Measurements from ENCODE around the gene RREB1. TPM values are rescaled to one million over a fixed set of nuclear protein-coding genes. Genes with fewer than 3 reads are reported as not detected.
A peak's percentile ranks its signal among the peaks of the same experiment; 100 is the strongest.

The RREB1 gene
- total RNA-seq, 2 donors from 2014 or later = 58.4 to 71.0 TPM

GRCh38 chr6:7214468-7214867, 106.7 kb downstream of the RREB1 start:
- Histone ChIP-seq H3K4me3 (no peak overlapping the region), H3K4me1 (replicated peaks) (peaks cover 1% of the 10 kb centered on the region), H3K9me3 (no peaks in the 10 kb centered on the region), H3K36me3 (peaks cover 0 to 11% of the 10 kb centered on the region in 2 donors), H3K27ac (no peak overlapping the region), H3K27me3 (replicated peaks; ENCODE audit: insufficient read depth) (no peaks in the 10 kb centered on the region)
- WGBS = 76% methylated on average over 5 of the region's 5 CpGs
- intact Hi-C loops (cut with DNase I) = no loop called here
- TF ChIP-seq POLR2AphosphoS5 (IDR thresholded peaks at IDR 0.05) (no peak), POLR2A (IDR thresholded peaks at IDR 0.05) (no peak), CTCF (IDR thresholded peaks at IDR 0.05) (no peak)
- DNase-seq (ENCODE audit: low spot score) = no peak

GRCh38 chr6:7215131-7215530, 107.4 kb downstream of the RREB1 start:
- H3K27me3 ChIP-seq (replicated peaks; ENCODE audit: insufficient read depth) = no peaks in the 10 kb centered on the region
- H3K27ac ChIP-seq = no peak overlapping the region
- H3K4me3 ChIP-seq = no peak overlapping the region
- no peak for DNase-seq (ENCODE audit: low spot score)
- H3K36me3 ChIP-seq = peaks cover 0 to 11% of the 10 kb centered on the region in 2 donors
- TF ChIP-seq POLR2A (IDR thresholded peaks at IDR 0.05) (no peak), POLR2AphosphoS5 (IDR thresholded peaks at IDR 0.05) (no peak), CTCF (IDR thresholded peaks at IDR 0.05) (no peak)
- intact Hi-C loops (cut with DNase I) = no loop called here
- 67% methylated on average over 8 of the region's 8 CpGs for WGBS
- H3K9me3 ChIP-seq = no peaks in the 10 kb centered on the region
- H3K4me1 ChIP-seq (replicated peaks) = peaks cover 8% of the 10 kb centered on the region

- Histone ChIP-seq H3K4me1 (replicated peaks) (peaks cover 8% of the 10 kb centered on the region), H3K27me3 (replicated peaks; ENCODE audit: insufficient read depth) (no peaks in the 10 kb centered on the region), H3K9me3 (no peaks in the 10 kb centered on the region), H3K4me3 (no peak overlapping the region), H3K27ac (no peak overlapping the region), H3K36me3 (peaks cover 0 to 11% of the 10 kb centered on the region in 2 donors)
- intact Hi-C loops (cut with DNase I) = no loop called here
- no peak for TF ChIP-seq POLR2A (IDR thresholded peaks at IDR 0.05)
- no peak for TF ChIP-seq CTCF (IDR thresholded peaks at IDR 0.05)
- no peak for TF ChIP-seq POLR2AphosphoS5 (IDR thresholded peaks at IDR 0.05)
- 64% methylated on average over 10 of the region's 10 CpGs for WGBS
- DNase-seq (ENCODE audit: low spot score) = no peak
Measured at GRCh38 chr6:7215798-7216231, 108.1 kb downstream of the RREB1 start.

- intact Hi-C loops (cut with DNase I) = no loop called here
- no peak for DNase-seq (ENCODE audit: low spot score)
- Histone ChIP-seq H3K36me3 (peaks cover 0 to 5% of the 10 kb centered on the region in 2 donors), H3K27ac (peak overlapping the region; percentile 12 to 23), H3K9me3 (no peaks in the 10 kb centered on the region), H3K27me3 (replicated peaks; ENCODE audit: insufficient read depth) (no peaks in the 10 kb centered on the region), H3K4me1 (replicated peaks) (peaks cover 8% of the 10 kb centered on the region), H3K4me3 (no peak overlapping the region)
- no peak for TF ChIP-seq POLR2AphosphoS5 (IDR thresholded peaks at IDR 0.05)
- no peak for TF ChIP-seq POLR2A (IDR thresholded peaks at IDR 0.05)
- no peak for TF ChIP-seq CTCF (IDR thresholded peaks at IDR 0.05)
- WGBS = 64% methylated on average over 17 of the region's 17 CpGs
Measured at GRCh38 chr6:7216941-7217621, 109.3 kb downstream of the RREB1 start.

- peaks cover 8% of the 10 kb centered on the region for H3K4me1 ChIP-seq (replicated peaks)
- no peak overlapping the region for H3K4me3 ChIP-seq
- TF ChIP-seq CTCF (IDR thresholded peaks at IDR 0.05) (no peak), POLR2AphosphoS5 (IDR thresholded peaks at IDR 0.05) (no peak), POLR2A (IDR thresholded peaks at IDR 0.05) (no peak)
- H3K27me3 ChIP-seq (replicated peaks; ENCODE audit: insufficient read depth) = no peaks in the 10 kb centered on the region
- intact Hi-C loops (cut with DNase I) = no loop called here
- no peaks in the 10 kb centered on the region for H3K9me3 ChIP-seq
- no peak for DNase-seq (ENCODE audit: low spot score)
- 84% methylated on average over 2 of the region's 2 CpGs for WGBS
- H3K36me3 ChIP-seq = no peaks in the 10 kb centered on the region
- H3K27ac ChIP-seq = no peak overlapping the region
Measured at GRCh38 chr6:7218406-7218988, 110.7 kb downstream of the RREB1 start.

Data from prostate gland (tissue), 2 donors.